ENCODE measurements around the gene AFF3. TPM values are rescaled to one million over a fixed set of nuclear protein-coding genes. Genes with fewer than 3 reads are reported as not detected.

Gene AFF3
- total and polyA plus RNA-seq, 2 of the 8 experiments (the other 6 are each of a cell fraction or from before 2014, with no cell fraction given): 0.27 to 3.0 TPM

- Histone ChIP-seq H4K5ac (ENCODE audit: insufficient read length, low read depth, low read length) (no peak overlapping the region), H4K8ac (ENCODE audit: extremely low read depth, insufficient read depth, low read length) (no peak overlapping the region), H3K4me2 (ENCODE audit: insufficient read depth in 1 of 2, low read depth in 2 of 2, low read length in 2 of 2) (no peak overlapping the region), H3K79me1 (ENCODE audit: low read depth, low read length) (no peaks in the 10 kb centered on the region), H3K4me3 (ENCODE audit: extremely low read depth in 1 of 4, insufficient read depth in 2 of 4, low read depth in 3 of 4, low read length in 4 of 4) (no peak overlapping the region), H3K79me2 (ENCODE audit: control insufficient read depth in 1 of 2, insufficient read depth in 2 of 2, low read length in 2 of 2) (no peaks in the 10 kb centered on the region), H2AK5ac (ENCODE audit: low read depth, low read length) (no peak overlapping the region), H2BK12ac (ENCODE audit: low read depth, low read length) (no peak overlapping the region), H3K4me1 (replicated peaks in 1 of 4; ENCODE audit: control insufficient read depth in 3 of 4, insufficient read depth in 4 of 4, low read length in 3 of 4) (no peaks in the 10 kb centered on the region), H3K18ac (ENCODE audit: extremely low read depth, low read length) (no peak overlapping the region), H3K4ac (replicated peaks; ENCODE audit: insufficient read length, low read depth, low read length) (no peak overlapping the region), H2BK20ac (ENCODE audit: low read length) (no peak overlapping the region), H3K56ac (replicated peaks; ENCODE audit: insufficient read length, low read depth, low read length) (no peak overlapping the region), H3K9ac (replicated peaks in 1 of 4; ENCODE audit: extremely low read depth in 1 of 4, low read depth in 3 of 4, low read length in 3 of 4) (no peak overlapping the region), H3K23me2 (ENCODE audit: low read depth, low read length) (no peaks in the 10 kb centered on the region), H2BK5ac (ENCODE audit: low read depth, low read length) (no peak overlapping the region), H3K14ac (ENCODE audit: insufficient read length) (no peak overlapping the region), H3K36me3 (ENCODE audit: control insufficient read depth in 2 of 4, insufficient read depth in 4 of 4, low read length in 3 of 4) (no peaks in the 10 kb centered on the region), H3K9me3 (ENCODE audit: insufficient read depth in 2 of 2, low read depth in 1 of 2, low read length in 1 of 2) (no peaks in the 10 kb centered on the region), H2BK120ac (replicated peaks; ENCODE audit: low read depth, low read length) (no peak overlapping the region), H2BK15ac (ENCODE audit: low read length) (no peak overlapping the region), H3K23ac (ENCODE audit: insufficient read length) (no peak overlapping the region), H3K27me3 (replicated peaks in 1 of 4; ENCODE audit: control insufficient read depth in 3 of 4, extremely low read depth in 1 of 4, insufficient read depth in 3 of 4, low read length in 3 of 4) (no peaks in the 10 kb centered on the region), H3K27ac (ENCODE audit: low read depth, low read length) (no peak overlapping the region), H2AFZ (ENCODE audit: low read length) (no peak overlapping the region), H4K91ac (replicated peaks; ENCODE audit: insufficient read length, low read length) (no peak overlapping the region), H4K20me1 (replicated peaks in 1 of 2; ENCODE audit: control insufficient read depth in 1 of 2, insufficient read depth in 2 of 2, low read length in 2 of 2) (no peaks in the 10 kb centered on the region)
- DNase-seq (ENCODE audit: low read depth in 1 of 2, low spot score in 2 of 2) (no peak), FAIRE-seq (no peak)
- WGBS, 2 experiments (ENCODE audit: extremely low coverage in 1 of 2, insufficient coverage in 1 of 2, insufficient read length in 1 of 2, insufficient replicate concordance in 2 of 2, low coverage in 1 of 2, low lambda C conversion rate in 2 of 2, missing lambda C conversion rate in 1 of 2): 77% methylated on average over 2 of the region's 2 CpGs; no CpG with 5 or more reads in 1 of the 2 experiments
- POLR2A ChIA-PET (ENCODE audit: partially characterized antibody): no interaction called here
- CTCF ChIA-PET (ENCODE audit: partially characterized antibody): interaction anchor here (0.9 to 2.0 kb wide), 5 partner anchors 9 to 635 kb away, joined by 3 to 8 read pairs (median 6); no protein-coding TSS in a partner anchor
- no peak for TF ChIP-seq SIRT6 (IDR thresholded peaks at IDR 0.05; ENCODE audit: low read length)
- TF ChIP-seq BCL11A (IDR thresholded peaks at IDR 0.05; ENCODE audit: low read depth in 2 of 2, low read length in 2 of 2): no peak
- TF ChIP-seq CTCF (IDR thresholded peaks at IDR 0.05; ENCODE audit: control extremely low read depth in 1 of 3, insufficient read depth in 1 of 3, low read depth in 1 of 3, low read length in 3 of 3): no peak
- no peak for TF ChIP-seq FOSL1 (IDR thresholded peaks at IDR 0.05; ENCODE audit: insufficient read depth, low read depth, low read length)
- TF ChIP-seq ASH2L (IDR thresholded peaks at IDR 0.05; ENCODE audit: low read length): no peak
- TF ChIP-seq SP2 (IDR thresholded peaks at IDR 0.05; ENCODE audit: low read length): no peak
- no peak for TF ChIP-seq SP1 (IDR thresholded peaks at IDR 0.05; ENCODE audit: low read depth, low read length)
- TF ChIP-seq JUN (IDR thresholded peaks at IDR 0.05; ENCODE audit: low read depth, low read length): no peak
- no peak for TF ChIP-seq CBX5 (IDR thresholded peaks at IDR 0.05; ENCODE audit: low read depth, low read length)
- no peak for TF ChIP-seq HDAC2 (IDR thresholded peaks at IDR 0.05; ENCODE audit: borderline replicate concordance in 1 of 2, low read depth in 2 of 2, low read length in 2 of 2)
- no peak for TF ChIP-seq TAF7 (optimal IDR thresholded peaks at IDR 0.05; ENCODE audit: borderline replicate concordance, low read depth, low read length)
- TF ChIP-seq RBBP5 (IDR thresholded peaks at IDR 0.05; ENCODE audit: borderline replicate concordance, low read depth, low read length): no peak
- no peak for TF ChIP-seq SP4 (IDR thresholded peaks at IDR 0.05; ENCODE audit: low read length)
These were observed 531.4 kb downstream of the AFF3 start for GRCh38 chr2:99611034-99611433.
